Endothelial cell of umbilical vein (primary cell): ENCODE measurements around the gene BLNK.

ENCODE experiments used
- EZH2 ChIP-seq: IDR thresholded peaks from 2 replicates; pipeline ENCODE4 v1.6.1; 2012; ENCODE audit warnings: borderline replicate concordance, low read depth, mild to moderate bottlenecking, moderate library complexity, low read length, inconsistent platforms; ENCODE audit not compliant: severe bottlenecking
- JUN ChIP-seq: IDR thresholded peaks from 2 replicates; pipeline ENCODE4 v1.6.1; 2011; ENCODE audit warnings: borderline replicate concordance, low read depth; ENCODE audit not compliant: insufficient read length, insufficient read depth
- MYC ChIP-seq: IDR thresholded peaks from one replicate; pipeline ENCODE4 v1.6.1; 2011; ENCODE audit warnings: mild to moderate bottlenecking, low read depth, low read length
- POLR2A ChIP-seq: IDR thresholded peaks from 2 replicates; pipeline ENCODE4 v1.6.1; 2012; ENCODE audit warnings: low read depth, mild to moderate bottlenecking, control low read depth, low read length
- POLR2AphosphoS5 ChIP-seq: IDR thresholded peaks from 2 replicates; pipeline ENCODE4 v1.6.1; 2012; ENCODE audit warnings: low read depth, mild to moderate bottlenecking, control low read depth, low read length, moderate library complexity; ENCODE audit not compliant: insufficient read depth
- TF ChIP-seq, protein P1 (sequence below), 2 donors: IDR thresholded peaks; 1 replicate in 1 of 2; 2 replicates in 1 of 2; pipeline ENCODE4 v1.5.1; 2011; ENCODE audit warnings: low read length in 2 of 2, mild to moderate bottlenecking in 2 of 2, moderate library complexity in 2 of 2, control low read depth in 1 of 2, inconsistent platforms in 1 of 2, low read depth in 1 of 2; ENCODE audit not compliant: insufficient read depth in 1 of 2; ENCODE audit errors: extremely low read depth in 1 of 2

GRCh38 chr10:96285331-96285752, 14.0 kb upstream of the BLNK start:
- TF ChIP-seq, protein P1, sequence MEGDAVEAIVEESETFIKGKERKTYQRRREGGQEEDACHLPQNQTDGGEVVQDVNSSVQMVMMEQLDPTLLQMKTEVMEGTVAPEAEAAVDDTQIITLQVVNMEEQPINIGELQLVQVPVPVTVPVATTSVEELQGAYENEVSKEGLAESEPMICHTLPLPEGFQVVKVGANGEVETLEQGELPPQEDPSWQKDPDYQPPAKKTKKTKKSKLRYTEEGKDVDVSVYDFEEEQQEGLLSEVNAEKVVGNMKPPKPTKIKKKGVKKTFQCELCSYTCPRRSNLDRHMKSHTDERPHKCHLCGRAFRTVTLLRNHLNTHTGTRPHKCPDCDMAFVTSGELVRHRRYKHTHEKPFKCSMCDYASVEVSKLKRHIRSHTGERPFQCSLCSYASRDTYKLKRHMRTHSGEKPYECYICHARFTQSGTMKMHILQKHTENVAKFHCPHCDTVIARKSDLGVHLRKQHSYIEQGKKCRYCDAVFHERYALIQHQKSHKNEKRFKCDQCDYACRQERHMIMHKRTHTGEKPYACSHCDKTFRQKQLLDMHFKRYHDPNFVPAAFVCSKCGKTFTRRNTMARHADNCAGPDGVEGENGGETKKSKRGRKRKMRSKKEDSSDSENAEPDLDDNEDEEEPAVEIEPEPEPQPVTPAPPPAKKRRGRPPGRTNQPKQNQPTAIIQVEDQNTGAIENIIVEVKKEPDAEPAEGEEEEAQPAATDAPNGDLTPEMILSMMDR (IDR thresholded peaks at IDR 0.05; ENCODE audit: extremely low read depth in 1 of 2, insufficient read depth in 1 of 2, low read depth in 1 of 2, low read length in 2 of 2): no peak
- TF ChIP-seq POLR2AphosphoS5 (no peak), MYC (no peak), POLR2A (no peak), JUN (no peak), EZH2 (no peak)
